AG04450 (cell line): ENCODE data around the gene FAM240A. TPM values are rescaled to one million over a fixed set of nuclear protein-coding genes. Genes with fewer than 3 reads are reported as not detected.

Experiments used
- CTCF ChIA-PET: fragments of 300-600, 350-600 bp; formaldehyde crosslinking; extraction: SDS; loops from one replicate; lab custom pipeline; 2022; ENCODE audit warnings: antibody characterized with exemption, inconsistent platforms; lab: Charles Lee
- POLR2A ChIA-PET: fragments of 350-600 bp; formaldehyde crosslinking; extraction: SDS; loops from one replicate; lab custom pipeline; 2021; ENCODE audit warnings: antibody characterized with exemption, inconsistent platforms; lab: Yijun Ruan, JAX
- DNase-seq: peaks from one replicate; pipeline ENCODE4 v3.0.0-alpha.2; 2011; ENCODE audit warnings: low read depth, low spot score
- H3K27ac ChIP-seq: one replicate; pipeline ENCODE4 v1.5.1; 2012; ENCODE audit warnings: low read depth, low read length, control low read depth
- H3K27me3 ChIP-seq: one replicate; pipeline ENCODE4 v1.6.0; 2012; ENCODE audit warnings: low read length; ENCODE audit not compliant: control insufficient read depth, insufficient read depth
- H3K4me3 ChIP-seq: 2 replicates; pipeline ENCODE4 v1.5.1; 2011; ENCODE audit warnings: mild to moderate bottlenecking, low read depth, low read length, control low read depth
- H3K9me3 ChIP-seq: 2 replicates; pipeline ENCODE4 v1.5.1; 2012; ENCODE audit warnings: low read length; ENCODE audit not compliant: control insufficient read depth, insufficient read depth
- polyA plus RNA-seq: library from polyadenylated mRNA; depleted of rRNA; stranded (reverse); fragments of >200 nt; gene quantifications from 2 replicates; pipeline ENCODE4 v1.2.3, GENCODE V29; 2011
- TF ChIP-seq, protein P1 (sequence below): IDR thresholded peaks from 2 replicates; pipeline ENCODE4 v1.5.1; 2011; ENCODE audit warnings: low read depth, low read length, control low read depth, inconsistent platforms

The FAM240A gene
- polyA plus RNA-seq, 1 experiment: not detected

GRCh38 chr3:46614431-46614830 lies 2.1 kb downstream of the FAM240A start:
- no peak for DNase-seq
- Histone ChIP-seq H3K4me3 (no peak overlapping the region), H3K9me3 (no peaks in the 10 kb centered on the region), H3K27me3 (peaks cover 40% of the 10 kb centered on the region), H3K27ac (no peak overlapping the region)
- POLR2A ChIA-PET: no interaction called here
- TF ChIP-seq, protein P1, sequence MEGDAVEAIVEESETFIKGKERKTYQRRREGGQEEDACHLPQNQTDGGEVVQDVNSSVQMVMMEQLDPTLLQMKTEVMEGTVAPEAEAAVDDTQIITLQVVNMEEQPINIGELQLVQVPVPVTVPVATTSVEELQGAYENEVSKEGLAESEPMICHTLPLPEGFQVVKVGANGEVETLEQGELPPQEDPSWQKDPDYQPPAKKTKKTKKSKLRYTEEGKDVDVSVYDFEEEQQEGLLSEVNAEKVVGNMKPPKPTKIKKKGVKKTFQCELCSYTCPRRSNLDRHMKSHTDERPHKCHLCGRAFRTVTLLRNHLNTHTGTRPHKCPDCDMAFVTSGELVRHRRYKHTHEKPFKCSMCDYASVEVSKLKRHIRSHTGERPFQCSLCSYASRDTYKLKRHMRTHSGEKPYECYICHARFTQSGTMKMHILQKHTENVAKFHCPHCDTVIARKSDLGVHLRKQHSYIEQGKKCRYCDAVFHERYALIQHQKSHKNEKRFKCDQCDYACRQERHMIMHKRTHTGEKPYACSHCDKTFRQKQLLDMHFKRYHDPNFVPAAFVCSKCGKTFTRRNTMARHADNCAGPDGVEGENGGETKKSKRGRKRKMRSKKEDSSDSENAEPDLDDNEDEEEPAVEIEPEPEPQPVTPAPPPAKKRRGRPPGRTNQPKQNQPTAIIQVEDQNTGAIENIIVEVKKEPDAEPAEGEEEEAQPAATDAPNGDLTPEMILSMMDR: no peak
- CTCF ChIA-PET: interaction anchor here (0.7 to 1.1 kb wide), 2 partner anchors 17 to 125 kb away, joined by 3 read pairs; no protein-coding TSS in a partner anchor

DNA sequence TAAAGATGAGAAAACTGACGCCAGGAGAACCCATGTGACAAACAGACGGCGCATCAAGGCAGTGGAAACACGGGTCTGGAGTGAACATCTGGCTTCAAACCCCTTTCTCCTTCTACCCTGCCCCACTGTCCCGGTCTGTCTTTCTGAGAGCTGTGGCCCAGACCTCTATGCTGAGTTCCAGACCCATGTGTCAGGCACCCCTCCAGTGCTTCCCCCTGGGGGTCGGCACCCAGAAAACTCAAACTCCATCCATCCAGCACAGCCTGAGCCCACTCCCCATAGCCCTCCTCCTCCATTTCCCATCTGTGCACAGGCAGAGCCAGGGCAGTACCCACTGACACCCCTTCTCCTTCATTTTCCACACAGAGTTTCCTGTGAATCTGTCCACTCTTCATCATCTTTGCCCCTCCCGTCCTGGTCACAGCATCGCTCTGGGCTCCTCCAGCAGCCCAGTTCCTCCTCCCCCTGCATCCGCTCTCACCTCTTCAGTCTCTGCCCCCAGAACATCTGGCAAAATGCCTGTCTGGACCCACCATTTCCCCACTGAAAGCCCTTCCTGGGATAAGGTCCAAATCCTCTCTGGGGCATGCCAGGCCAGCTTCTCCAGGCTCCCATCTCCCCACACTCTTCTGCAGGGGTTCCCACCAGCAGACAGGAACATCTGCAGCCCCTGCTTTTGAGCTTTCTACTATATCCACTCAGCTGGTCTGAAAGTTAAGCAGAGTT lies 2.9 kb downstream of the FAM240A start:
- Histone ChIP-seq H3K9me3 (no peaks in the 10 kb centered on the region), H3K27me3 (peaks cover 40% of the 10 kb centered on the region), H3K4me3 (no peak overlapping the region), H3K27ac (no peak overlapping the region)
- ChIA-PET POLR2A (no interaction called here), CTCF (interaction anchor here (0.7 to 1.1 kb wide), 2 partner anchors 18 to 126 kb away, joined by 3 read pairs; no protein-coding TSS in a partner anchor)
- TF ChIP-seq, protein P1: no peak
- DNase-seq: no peak

- POLR2A ChIA-PET: no interaction called here
- Histone ChIP-seq H3K27me3 (peaks cover 38% of the 10 kb centered on the region), H3K27ac (no peak overlapping the region), H3K4me3 (no peak overlapping the region), H3K9me3 (no peaks in the 10 kb centered on the region)
- CTCF ChIA-PET: no interaction called here
- no peak for DNase-seq
- TF ChIP-seq, protein P1: no peak
These were observed 3.7 kb downstream of the FAM240A start for GRCh38 chr3:46615976-46616375.

- no peak for DNase-seq
- Histone ChIP-seq H3K27ac (no peak overlapping the region), H3K9me3 (no peaks in the 10 kb centered on the region), H3K4me3 (no peak overlapping the region), H3K27me3 (peaks cover 34% of the 10 kb centered on the region)
- CTCF ChIA-PET: no interaction called here
- TF ChIP-seq, protein P1: no peak
- POLR2A ChIA-PET: no interaction called here
These were observed 5.6 kb downstream of the FAM240A start for GRCh38 chr3:46617941-46618340.
